Measurements from ENCODE around the gene SLAIN2. TPM values are rescaled to one million over a fixed set of nuclear protein-coding genes. Genes with fewer than 3 reads are reported as not detected.

SLAIN2 gene
- total RNA-seq, 2 experiments from 2014 or later = 46.3 to 47.0 TPM

DNA sequence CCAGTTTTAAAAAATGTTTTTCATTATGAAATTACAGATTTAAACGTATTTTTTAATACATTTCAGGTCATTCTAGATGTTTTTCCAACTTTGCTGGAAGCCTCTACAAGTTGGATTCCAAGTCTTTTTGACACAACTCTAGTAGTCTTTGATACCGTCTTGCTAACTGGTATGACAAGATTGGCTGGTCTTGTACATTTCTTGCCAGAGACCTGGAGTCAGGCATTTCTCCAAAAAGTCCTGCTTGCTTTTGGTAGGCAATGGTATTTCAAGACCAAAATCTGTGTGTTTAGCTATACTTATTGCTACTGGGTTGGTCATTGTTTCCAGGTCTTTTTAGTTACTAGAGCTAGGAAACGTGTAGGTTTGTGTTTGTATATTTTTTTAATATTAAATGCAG is 64.6 kb downstream of the SLAIN2 start:
- H3K4me3 Mint-ChIP-seq = no peak overlapping the region
- H3K4me1 ChIP-seq (ENCODE audit: insufficient read depth, low read length) = peaks cover 2% of the 10 kb centered on the region
- TF ChIP-seq, protein P1, sequence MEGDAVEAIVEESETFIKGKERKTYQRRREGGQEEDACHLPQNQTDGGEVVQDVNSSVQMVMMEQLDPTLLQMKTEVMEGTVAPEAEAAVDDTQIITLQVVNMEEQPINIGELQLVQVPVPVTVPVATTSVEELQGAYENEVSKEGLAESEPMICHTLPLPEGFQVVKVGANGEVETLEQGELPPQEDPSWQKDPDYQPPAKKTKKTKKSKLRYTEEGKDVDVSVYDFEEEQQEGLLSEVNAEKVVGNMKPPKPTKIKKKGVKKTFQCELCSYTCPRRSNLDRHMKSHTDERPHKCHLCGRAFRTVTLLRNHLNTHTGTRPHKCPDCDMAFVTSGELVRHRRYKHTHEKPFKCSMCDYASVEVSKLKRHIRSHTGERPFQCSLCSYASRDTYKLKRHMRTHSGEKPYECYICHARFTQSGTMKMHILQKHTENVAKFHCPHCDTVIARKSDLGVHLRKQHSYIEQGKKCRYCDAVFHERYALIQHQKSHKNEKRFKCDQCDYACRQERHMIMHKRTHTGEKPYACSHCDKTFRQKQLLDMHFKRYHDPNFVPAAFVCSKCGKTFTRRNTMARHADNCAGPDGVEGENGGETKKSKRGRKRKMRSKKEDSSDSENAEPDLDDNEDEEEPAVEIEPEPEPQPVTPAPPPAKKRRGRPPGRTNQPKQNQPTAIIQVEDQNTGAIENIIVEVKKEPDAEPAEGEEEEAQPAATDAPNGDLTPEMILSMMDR (IDR thresholded peaks at IDR 0.05) = no peak
- intact Hi-C loops (cut with DNase I, micrococcal nuclease) = no loop called here
- ChIA-PET CTCF (interaction anchor here (1.0 kb wide), 1 partner anchor 15 kb away, joined by 3 read pairs; no protein-coding TSS in a partner anchor), POLR2A (no interaction called here)
- H3K27me3 ChIP-seq (ENCODE audit: control insufficient read depth in 1 of 2, insufficient read depth in 2 of 2, low read length in 2 of 2) = no peaks in the 10 kb centered on the region
- H3K9me3 ChIP-seq (ENCODE audit: control insufficient read depth in 1 of 2, insufficient read depth in 1 of 2, low read length in 2 of 2) = no peaks in the 10 kb centered on the region
- peaks cover 80% of the 10 kb centered on the region for H3K36me3 Mint-ChIP-seq (ENCODE audit: low read depth)
- ATAC-seq (ENCODE audit: poor library complexity) = no peak
- no peak for DNase-seq
- H3K36me3 ChIP-seq (ENCODE audit: insufficient read depth, low read length) = peaks cover 23% of the 10 kb centered on the region
- no peak overlapping the region for H3K27ac ChIP-seq (ENCODE audit: low read depth in 1 of 2, low read length in 2 of 2)
- H3K4me3 ChIP-seq (ENCODE audit: low read length) = no peak overlapping the region
- H3K4me1 Mint-ChIP-seq (ENCODE audit: low read depth) = peaks cover 14% of the 10 kb centered on the region
- H3K9me3 Mint-ChIP-seq = no peaks in the 10 kb centered on the region
- no peaks in the 10 kb centered on the region for H3K27me3 Mint-ChIP-seq
- no peak overlapping the region for H3K27ac Mint-ChIP-seq

DNA sequence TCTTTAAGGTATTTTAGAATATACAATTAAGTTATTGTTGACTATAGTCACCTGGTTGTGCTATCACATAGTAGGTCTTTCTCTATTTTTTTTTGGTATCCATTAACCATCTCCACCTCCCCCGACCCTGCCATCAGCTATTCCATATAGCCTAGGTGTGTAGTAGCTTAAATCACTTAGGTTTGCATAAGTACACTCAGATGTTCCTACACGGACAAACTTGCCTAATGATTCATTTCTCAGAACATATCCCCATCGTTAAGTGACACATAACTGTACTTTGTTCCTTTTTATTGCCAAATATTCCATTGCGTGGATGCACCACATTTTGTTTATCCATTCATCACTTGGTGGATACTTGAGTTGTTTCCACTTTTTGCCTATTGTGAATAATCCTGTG is 67.9 kb downstream of the SLAIN2 start:
- Mint-ChIP-seq H3K9me3 (no peaks in the 10 kb centered on the region), H3K4me3 (no peak overlapping the region), H3K36me3 (ENCODE audit: low read depth) (peaks cover 78% of the 10 kb centered on the region), H3K27ac (no peak overlapping the region), H3K4me1 (ENCODE audit: low read depth) (peaks cover 1% of the 10 kb centered on the region), H3K27me3 (no peaks in the 10 kb centered on the region)
- DNase-seq = no peak
- Histone ChIP-seq H3K27ac (ENCODE audit: low read depth in 1 of 2, low read length in 2 of 2) (no peak overlapping the region), H3K9me3 (ENCODE audit: control insufficient read depth in 1 of 2, insufficient read depth in 1 of 2, low read length in 2 of 2) (no peaks in the 10 kb centered on the region), H3K27me3 (ENCODE audit: control insufficient read depth in 1 of 2, insufficient read depth in 2 of 2, low read length in 2 of 2) (no peaks in the 10 kb centered on the region), H3K4me3 (ENCODE audit: low read length) (no peak overlapping the region), H3K4me1 (ENCODE audit: insufficient read depth, low read length) (no peaks in the 10 kb centered on the region), H3K36me3 (ENCODE audit: insufficient read depth, low read length) (peaks cover 16% of the 10 kb centered on the region)
- ChIA-PET CTCF (interaction anchor here (1.0 kb wide), 1 partner anchor 137 kb away, joined by 4 read pairs; no protein-coding TSS in a partner anchor), POLR2A (interaction anchor here (0.6 kb wide), 1 partner anchor 84 kb away, joined by 3 read pairs; no protein-coding TSS in a partner anchor)
- ATAC-seq (ENCODE audit: poor library complexity) = no peak
- TF ChIP-seq, protein P1 (IDR thresholded peaks at IDR 0.05) = no peak
- intact Hi-C loops (cut with DNase I, micrococcal nuclease) = no loop called here

DNA sequence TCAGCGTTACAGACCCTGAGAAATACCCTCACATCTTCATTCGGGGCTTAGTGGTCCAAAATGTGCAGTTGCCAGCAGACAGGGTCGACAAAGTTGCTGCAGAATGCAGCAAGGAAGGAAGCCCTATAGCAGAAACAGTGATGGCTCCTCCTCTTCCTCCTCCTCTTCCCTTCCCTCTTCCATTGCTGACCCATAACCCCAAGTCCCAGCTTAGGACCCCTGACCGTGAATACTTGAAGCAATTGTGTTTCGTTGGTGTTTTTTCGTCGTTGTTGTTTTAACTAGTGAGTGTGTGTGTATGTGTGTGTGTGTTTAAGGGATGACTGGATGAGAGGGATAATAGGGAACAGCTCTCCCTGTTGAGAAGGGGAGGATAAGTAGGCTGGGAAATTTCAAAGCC is 69.5 kb downstream of the SLAIN2 start:
- Histone ChIP-seq H3K9me3 (ENCODE audit: control insufficient read depth in 1 of 2, insufficient read depth in 1 of 2, low read length in 2 of 2) (no peaks in the 10 kb centered on the region), H3K27ac (ENCODE audit: low read depth in 1 of 2, low read length in 2 of 2) (no peak overlapping the region), H3K27me3 (ENCODE audit: control insufficient read depth in 1 of 2, insufficient read depth in 2 of 2, low read length in 2 of 2) (no peaks in the 10 kb centered on the region), H3K36me3 (ENCODE audit: insufficient read depth, low read length) (peaks cover 14% of the 10 kb centered on the region), H3K4me1 (ENCODE audit: insufficient read depth, low read length) (no peaks in the 10 kb centered on the region), H3K4me3 (ENCODE audit: low read length) (no peak overlapping the region)
- intact Hi-C loops (cut with DNase I, micrococcal nuclease) = no loop called here
- ChIA-PET CTCF (no interaction called here), POLR2A (no interaction called here)
- no peak for DNase-seq
- no peaks in the 10 kb centered on the region for H3K27me3 Mint-ChIP-seq
- H3K9me3 Mint-ChIP-seq = no peaks in the 10 kb centered on the region
- ATAC-seq (ENCODE audit: poor library complexity) = no peak
- TF ChIP-seq, protein P1 (IDR thresholded peaks at IDR 0.05) = no peak
- H3K27ac Mint-ChIP-seq = no peak overlapping the region
- no peak overlapping the region for H3K4me3 Mint-ChIP-seq
- H3K36me3 Mint-ChIP-seq (ENCODE audit: low read depth) = peaks cover 65% of the 10 kb centered on the region
- no peaks in the 10 kb centered on the region for H3K4me1 Mint-ChIP-seq (ENCODE audit: low read depth)
